ENCODE data around the gene KDM3B.
"Not testable (repeated sequence)": the region's sequence is repeated elsewhere in the genome, so short reads cannot be mapped to it uniquely, and the experiment has no call there.

The KDM3B gene

DNA sequence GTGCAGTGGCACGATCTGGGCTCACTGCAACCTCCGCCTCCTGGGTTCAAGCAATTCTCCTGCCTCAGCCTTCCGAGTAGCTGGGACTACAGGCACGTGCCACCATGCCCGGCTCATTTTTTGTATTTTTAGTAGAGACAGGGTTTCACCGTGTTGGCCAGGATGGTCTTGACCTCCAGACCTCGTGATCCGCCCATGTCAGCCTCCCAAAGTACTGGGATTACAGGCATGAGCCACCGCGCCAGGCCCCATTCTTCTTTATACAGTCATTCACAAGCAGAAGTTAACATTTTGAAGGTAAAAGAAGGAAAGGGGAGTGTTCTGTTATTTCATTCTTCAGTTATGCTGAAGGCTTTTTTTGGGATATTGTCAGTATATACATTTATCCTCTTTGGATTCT, 37.4 kb downstream of the KDM3B start:
- not testable (repeated sequence) for DNase-seq (ENCODE audit: low spot score)

DNA sequence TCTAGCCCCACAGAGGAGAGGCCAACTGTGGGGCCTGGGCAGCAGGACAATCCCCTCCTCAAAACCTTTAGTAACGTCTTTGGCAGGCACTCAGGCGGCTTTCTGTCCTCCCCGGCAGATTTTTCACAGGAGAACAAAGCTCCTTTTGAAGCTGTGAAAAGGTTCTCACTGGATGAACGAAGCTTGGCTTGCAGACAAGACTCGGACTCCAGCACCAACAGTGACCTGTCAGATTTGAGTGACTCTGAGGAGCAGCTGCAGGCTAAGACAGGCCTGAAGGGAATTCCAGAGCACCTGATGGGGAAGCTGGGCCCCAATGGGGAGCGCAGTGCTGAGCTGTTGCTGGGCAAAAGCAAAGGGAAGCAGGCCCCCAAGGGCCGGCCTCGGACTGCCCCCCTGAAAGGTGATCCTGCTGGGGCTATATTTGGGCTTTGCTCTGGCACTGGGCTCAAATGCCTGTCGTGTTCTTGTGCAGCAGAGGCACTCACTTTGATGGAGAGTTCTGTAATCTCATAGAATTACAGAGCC, 39.4 kb downstream of the KDM3B start:
- no peak for DNase-seq (ENCODE audit: low spot score)

DNA sequence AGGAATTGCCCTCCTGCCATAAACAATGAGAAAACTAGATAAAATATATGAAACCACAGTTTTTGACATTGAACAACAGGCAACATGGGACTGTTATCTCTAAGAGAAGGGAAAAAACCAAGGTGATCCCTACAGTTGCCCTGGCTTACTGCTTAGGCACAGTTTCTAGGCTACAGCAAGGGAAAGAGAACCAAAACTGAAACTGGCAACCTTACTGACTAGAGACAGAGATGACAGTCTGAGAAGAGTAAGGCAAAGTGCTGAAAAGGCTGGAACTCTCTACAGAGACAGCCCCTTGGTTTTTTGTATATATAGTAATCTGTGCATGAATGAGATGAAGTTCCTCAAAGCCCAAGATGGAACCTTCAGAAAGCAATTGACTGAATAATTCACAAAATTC, 50.2 kb downstream of the KDM3B start:
- no peak for DNase-seq (ENCODE audit: low spot score)

DNA sequence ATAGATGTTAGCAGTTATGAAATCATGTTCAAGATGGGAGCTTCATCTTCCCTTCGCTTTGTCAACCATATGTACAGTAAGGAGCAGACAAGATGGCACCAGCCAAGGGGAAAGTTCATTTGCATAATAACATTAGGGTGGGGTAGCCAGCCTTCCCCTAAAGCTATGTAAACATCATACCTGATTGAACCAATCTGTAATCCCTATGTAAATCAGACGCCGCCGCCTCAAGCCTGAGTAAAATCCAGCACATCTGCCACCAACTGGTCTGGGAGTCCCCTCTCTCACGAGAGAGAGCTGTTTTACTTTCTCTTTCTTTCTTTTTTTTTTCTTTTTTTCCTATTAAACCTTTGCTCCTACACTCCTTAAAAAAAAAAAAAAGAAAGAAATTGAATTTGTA, 55.5 kb downstream of the KDM3B start:
- no peak for DNase-seq (ENCODE audit: low spot score)

DNA sequence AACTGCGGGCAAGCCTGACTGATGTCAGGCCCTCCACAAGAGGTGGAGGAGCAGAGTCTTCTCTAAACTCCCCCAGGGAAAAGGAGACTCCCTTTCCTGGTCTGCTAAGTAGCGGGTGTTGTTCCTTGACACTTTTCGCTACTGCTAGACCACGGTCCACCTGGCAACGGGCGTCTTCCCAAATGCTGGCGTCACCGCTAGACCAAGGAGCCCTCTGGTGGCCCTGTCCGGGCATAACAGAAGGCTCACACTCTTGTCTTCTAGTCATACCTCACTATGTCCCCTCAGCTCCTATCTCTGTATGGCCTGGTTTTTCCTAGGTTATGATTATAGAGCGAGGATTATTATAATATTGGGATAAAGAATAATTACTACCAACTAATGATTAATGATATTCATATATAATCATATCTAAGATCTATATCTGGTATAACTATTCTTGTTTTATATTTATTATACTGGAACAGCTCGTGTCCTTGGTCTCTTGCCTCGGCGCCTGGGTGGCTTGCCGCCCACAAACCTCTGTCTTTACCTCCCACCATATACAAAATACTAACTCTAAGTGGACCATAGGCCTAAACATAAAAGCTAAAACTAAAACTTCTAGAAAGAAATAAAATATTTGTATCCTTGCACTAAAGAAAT, 58.6 kb downstream of the KDM3B start:
- DNase-seq (ENCODE audit: low spot score), result not testable (repeated sequence)

DNA sequence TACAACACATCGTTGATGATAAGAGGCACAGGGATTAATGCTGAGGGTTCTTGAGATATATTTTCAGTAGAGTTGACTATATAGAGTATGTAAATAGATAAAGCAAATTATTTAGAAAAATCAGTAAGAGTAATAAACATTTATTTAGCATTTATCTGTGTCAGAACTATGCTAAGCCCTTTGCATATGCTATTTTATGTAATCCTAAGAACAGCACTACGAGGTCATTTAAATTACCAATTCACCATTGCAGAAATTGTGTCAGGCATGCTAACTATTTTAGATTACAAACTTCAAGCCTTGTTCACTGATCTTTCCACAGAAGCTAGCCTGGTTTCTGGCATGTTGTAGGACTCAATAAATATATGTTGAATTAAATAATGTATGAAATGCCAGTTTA, 66.0 kb downstream of the KDM3B start:
- DNase-seq (ENCODE audit: low spot score), result no peak

DNA sequence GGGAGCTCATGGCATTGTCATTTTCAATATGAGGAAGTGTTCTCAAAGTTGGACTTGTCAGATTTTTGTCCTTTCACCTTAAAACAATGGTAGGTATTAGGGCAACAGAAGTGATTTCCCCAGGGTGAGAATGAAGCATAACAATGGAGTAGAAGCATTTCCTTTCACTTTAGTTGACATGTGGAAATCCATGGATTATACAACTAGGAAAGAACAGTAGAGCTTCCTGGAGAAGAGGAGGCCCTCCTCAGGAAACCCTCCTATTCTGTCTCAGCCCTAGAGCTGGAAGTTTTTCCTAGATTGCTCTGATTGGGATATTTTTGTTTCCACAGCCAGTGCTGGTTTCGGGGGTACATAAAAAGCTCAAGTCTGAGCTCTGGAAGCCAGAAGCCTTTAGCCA, 72.6 kb downstream of the KDM3B start:
- no peak for DNase-seq (ENCODE audit: low spot score)

DNA sequence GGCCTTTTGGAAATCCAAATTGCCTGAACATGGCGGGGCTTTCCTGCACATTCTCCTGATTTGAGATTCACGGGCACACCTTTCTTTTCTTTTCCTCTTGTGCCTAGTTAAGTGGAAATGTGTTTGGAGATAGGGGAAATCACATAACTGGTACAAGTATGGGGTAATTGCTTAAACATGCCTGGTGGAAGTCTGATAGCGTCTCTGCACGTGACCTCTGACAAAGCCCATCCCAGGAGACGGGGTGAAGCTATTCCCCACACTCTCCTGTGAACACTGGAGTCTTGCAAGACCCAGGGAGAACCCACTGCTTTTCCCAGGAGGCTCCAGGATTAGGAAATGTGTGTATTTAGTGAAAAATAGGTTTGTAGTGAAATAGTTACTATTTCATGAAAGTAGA, 83.5 kb downstream of the KDM3B start:
- no peak for DNase-seq (ENCODE audit: low spot score)

DNA sequence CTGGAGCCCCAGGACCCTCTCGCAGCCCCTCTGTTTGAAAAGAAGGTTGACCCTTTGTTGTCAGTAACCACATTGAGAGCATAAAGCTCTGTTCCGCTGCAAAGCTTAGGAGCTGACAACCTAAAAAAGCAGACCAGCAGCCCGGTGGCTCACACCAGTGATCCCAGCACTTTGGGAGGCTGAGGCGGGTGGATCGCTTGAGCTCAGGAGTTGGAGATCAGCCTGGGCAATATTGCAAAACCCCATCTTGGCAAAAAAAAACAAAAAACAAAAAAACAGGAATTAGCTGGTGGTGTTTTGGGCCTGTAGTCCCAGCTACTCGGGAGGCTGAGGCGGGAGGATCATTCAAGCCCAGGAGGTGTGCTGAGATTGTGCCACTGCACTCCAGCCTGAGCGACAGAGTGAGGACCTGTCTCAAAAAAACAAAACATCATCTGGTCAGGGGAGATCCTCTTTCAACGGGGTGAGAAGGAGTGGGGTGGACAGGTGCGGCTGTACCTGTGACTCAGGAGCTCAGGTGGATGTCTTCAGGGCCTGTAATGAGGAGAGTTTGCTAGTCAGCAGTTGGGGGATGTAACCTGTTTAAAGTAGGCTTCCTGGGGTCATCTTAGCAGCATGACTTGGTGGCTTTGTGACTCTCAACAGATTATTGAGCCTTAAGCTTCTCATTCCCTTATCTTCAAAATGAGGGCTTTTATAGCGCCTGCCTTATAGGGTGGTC, 85.7 kb downstream of the KDM3B start:
- DNase-seq (ENCODE audit: low spot score), result no peak

DNA sequence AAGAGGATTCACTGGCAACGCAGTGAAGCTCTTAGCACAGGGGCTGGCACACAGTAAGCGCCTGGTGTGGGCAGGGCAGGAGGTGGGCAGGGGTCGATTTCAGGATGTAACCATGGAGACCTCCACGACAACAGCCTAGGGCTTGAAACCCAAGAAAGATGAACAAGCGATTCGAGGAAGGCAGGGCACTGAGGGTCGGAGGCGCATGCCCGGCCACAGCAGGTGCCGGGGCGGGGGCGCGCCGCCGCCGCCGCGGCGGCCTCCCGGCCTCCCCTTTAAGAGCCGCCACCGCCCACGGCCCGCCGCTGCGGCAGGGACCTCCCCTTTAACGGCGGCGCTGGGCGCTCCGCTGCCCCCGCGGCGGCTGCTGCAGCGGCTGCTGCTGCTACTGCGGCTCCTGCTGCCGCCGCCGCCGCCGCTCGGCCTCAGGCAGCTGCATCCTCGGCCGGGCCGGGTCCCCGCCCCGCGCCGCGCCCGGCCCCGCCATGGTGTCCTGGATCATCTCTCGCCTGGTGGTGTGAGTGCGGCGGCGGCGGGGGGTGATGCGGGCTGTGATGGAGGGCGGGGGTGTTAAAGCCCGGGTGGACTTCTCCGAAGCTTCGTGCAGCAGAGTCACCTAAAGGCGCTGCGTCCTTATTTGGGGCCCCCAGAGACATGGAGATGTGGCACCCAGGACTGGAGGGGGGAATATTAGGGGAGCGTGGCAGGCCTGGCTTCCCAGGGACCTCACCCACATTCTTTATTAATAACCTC, 86.4 kb downstream of the KDM3B start, which contains the start of gene REEP2:
Gene REEP2, plus strand, starts transcription at position 334 of the 753 bp plus-strand sequence. Its CDS starts 152 bp downstream, at position 486.
- peak; percentile 89 for DNase-seq (ENCODE audit: low spot score)

DNA sequence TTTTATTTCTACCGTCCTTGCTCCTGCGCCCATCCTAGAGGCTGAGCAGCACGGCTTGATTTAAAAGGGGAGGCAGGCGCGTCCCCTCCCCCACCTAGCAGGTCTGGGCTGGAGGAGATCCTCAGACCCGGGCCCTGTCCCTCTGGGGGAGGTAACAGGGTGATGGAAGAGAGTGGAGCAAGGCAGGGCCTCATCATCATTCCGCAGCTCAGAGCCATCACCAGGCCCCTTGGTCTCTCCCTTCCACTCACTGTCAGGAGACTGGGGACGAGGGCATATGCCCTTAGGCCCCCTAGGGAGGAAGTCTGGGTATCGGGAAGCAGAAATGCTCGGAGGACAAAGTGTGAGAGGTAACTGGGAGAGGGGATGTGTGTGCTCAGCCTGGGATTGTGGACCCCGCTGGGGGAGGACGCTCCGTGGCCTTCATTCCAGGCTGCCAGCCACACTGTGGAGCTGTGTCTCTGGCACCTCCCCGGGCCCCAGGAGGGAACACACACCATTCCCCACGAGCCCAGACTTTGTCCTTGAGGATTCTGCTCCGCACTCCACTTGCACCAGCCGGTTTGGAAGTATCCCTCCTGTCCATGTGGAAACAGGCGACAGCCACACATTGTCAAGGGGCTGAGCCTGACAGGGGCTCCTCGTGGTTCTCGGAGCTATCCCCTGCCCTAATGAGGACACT, 87.1 kb downstream of the KDM3B start:
- peak; percentile 30 for DNase-seq (ENCODE audit: low spot score)

DNA sequence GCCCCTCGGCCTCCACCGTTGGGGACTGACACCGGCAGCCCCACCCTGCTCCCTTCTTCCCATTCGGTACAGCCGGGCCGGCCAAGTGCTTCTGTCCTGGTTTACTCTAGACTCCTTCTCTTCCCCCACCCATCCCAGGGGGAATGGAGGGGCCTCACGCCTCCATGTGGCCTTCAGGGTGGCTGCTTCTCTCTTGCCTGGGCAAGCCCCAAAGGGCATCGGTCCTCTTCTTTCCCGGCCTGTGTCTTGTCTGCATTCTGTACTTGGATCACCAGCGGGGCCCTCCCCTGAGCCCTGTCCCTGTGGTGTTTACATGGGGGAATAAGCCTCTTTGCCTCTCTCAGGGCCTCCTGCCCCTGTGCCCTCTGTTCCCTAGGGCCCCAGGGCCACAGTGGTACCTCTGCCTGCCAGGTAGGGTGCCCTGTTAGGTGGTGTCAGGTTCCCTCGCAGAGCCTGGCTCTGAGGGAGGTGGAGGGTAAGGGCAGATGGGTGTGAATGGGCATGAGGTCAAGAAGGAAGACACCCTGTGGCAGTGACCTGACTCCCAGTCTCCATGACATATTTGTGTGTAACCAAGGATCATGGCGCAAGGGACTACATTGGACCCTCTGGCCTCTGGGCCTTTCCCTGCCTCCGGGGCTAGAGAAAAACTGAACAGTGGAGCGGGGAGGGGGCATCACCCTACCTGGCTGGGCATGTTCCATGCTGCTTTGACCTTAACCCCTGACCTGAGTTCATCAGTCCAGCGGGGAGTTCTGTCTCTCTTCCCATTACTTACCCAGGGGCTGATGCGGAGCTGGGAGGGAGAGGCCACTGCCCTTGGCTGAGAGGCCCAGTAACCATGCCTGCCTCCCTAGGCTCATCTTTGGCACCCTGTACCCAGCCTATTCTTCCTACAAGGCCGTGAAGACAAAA, 87.9 kb downstream of the KDM3B start:
- no peak for DNase-seq (ENCODE audit: low spot score)

DNA sequence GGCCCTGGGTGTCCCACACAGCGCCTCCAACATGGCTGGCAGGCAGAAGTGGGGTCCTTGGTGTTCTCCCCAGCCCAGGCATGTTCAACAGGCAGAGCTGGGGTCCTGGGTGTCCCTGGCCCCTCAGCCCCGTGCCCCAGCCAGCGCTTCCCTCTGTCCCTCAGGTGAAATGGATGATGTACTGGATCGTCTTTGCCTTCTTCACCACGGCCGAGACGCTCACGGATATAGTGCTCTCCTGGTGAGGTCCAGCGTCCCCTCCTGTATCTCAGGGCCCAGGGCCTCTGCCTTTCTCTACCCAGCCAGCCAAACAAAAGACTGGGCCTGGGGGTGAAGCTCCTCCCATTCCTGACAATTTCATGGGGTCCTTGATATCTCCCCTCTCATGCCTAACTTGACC, 88.7 kb downstream of the KDM3B start:
- DNase-seq (ENCODE audit: low spot score), result no peak

DNA sequence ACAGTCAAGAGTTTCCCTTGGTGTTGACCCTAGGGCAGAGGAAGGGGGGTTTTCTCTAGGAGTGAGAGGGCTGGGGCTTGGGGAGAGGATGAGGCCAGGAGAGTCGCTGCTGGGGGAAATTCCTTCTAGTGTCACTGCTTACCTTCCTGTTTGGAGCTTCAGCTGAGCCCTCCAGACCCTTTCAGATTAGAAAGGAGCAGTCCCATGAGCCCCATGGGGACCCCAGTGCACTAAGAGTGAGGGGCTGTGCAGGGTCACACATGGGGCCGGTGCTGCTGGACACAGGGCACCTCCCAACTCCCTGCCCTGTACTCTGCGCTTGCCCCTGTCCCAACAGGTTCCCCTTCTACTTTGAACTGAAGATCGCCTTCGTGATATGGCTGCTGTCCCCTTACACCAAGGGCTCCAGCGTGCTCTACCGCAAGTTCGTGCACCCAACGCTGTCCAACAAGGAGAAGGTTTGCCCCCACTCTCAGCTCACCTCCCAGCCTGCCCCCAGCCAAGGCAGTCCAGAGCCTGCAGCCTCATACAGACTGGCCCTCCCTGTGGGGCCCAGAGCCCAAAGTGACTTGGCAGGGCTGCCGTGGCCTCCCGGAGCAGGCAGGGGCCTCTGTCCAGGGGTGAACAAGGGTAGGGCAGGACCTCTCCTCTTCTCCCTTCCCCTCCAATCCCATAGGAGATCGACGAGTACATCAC, 91.7 kb downstream of the KDM3B start:
- no peak for DNase-seq (ENCODE audit: low spot score)

DNA sequence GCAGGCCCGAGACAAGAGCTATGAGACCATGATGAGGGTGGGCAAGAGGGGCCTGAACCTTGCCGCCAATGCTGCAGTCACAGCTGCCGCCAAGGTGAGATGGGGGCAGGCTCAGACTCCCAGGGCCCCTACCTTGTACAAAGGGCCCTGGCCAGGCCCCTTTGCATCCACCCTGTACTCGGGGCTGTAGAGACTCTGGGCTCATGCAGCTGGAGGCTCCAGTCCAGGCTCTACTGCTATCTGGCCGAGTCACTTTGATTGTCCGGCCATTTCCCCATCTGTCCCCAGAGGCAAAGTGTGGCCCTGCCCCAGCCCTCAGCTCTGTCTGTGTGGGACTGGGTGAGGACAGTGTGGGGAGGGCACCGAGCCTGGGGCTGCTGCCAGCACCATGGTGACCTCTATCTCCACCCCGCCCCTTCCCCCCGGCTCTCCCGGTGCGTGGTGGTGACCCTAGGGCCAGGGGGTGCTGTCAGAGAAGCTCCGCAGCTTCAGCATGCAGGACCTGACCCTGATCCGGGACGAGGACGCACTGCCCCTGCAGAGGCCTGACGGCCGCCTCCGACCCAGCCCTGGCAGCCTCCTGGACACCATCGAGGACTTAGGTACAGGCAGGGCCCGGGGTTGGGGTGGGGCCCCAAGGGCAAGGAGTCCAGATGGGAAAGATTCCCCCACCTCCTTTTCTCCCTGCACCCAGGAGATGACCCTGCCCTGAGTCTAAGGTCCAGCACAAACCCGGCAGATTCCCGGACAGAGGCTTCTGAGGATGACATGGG, 92.5 kb downstream of the KDM3B start:
- DNase-seq (ENCODE audit: low spot score), result no peak

DNA sequence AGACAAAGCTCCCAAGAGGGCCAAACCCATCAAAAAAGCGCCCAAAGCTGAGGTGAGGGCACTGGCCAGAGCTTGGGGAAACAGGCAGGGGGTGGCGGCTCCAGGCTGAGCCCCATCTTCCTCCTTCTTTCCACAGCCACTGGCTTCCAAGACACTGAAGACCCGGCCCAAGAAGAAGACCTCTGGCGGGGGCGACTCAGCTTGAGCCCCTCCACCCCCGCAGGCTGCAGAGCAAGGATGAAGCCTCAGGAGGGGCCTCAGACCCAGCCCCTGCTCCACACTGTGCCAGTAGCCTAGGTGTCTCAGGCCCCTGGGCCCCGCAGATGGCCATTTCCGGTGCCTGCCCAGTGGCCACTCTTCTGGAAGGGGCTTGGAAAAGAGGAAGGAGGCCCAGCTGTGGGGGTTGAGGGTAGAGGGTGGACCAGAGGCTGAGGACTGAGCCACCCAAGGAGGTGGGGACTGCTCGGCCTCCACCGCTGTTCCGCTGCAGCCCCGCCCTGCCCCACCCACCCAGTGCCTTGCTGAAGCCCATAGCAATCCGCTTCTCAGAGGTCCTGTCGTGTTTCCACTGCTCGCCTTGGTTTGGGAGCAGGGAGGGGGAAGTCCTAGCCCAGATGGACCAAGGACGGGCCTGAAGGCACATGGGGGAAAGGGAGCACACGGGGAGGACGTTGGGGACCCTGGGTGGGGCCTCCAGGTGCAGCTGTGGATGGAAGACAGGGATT, 93.2 kb downstream of the KDM3B start:
- DNase-seq (ENCODE audit: low spot score), result no peak

DNA sequence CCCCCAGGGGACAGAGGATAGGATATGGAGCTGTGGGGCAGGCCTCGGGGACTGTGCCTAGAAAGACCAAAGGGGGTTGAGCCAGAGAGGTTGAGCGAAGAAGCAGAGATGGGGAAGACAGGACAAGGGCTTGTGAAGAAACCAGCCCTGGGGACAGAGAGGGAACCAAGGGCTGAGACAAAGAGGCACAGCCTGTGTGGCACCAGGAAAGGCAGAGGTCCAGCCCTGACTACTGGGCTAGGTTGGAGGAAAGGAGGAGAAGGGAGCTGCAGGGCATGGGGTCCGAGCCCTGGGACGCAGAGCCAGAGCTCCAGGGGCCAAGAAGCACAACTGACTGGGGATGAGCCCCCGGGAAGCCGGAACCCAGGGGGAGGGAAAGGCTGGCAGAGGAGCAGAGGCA, 95.6 kb downstream of the KDM3B start:
- no peak for DNase-seq (ENCODE audit: low spot score)

DNA sequence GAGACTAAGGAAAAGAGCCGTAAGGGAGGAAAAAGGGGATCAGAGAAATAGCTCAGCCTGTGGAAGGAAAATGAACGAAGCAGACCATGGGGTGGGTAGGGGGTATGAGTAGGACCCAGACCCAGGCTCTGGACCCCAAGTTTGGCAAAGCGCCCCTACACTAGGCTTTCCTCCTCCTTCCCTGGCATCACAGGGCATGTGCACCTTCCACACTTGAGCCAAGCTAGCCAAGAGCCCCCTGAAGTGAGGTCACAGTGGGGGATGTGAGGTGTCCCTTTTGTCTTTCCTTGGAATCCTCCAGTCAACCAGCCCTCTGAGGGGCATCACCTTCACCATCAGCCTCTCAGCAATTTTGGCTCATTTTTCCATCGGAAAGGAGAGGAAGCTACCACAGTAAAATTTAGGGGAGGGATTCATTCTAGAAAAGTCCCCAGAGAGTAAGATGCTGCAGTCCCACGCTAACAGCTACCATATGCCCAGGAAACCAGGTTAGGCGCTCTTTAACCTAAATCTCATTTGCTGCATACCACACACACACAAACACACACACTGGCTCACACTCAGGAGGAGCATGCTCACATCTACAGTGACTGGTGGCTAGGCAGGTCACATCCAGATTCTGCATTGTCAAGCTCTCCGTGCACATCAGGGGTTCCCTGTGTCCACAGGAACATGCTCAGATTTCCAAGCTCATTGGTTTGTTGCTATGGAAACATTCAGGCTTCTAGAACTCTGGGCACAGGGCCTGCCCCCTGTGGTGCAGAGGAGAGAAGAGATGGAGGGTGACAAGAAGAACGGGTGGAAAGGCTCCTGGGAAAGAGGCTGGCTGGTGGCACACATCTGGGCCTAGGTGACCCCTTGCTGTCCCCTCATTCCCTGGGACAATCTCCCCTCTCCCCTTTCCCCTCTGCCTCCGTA, 96.3 kb downstream of the KDM3B start:
- no peak for DNase-seq (ENCODE audit: low spot score)

All from GM03348 (cell line).